Stimulated activated CD8-positive, alpha-beta memory T cell treated with anti-CD3 and anti-CD28 coated beads, Interleukin-15, amount 100 ng/mL, for 24 hours (primary cell): ENCODE measurements around the gene HPRT1.

Experiments used
- DNase-seq: peaks from one replicate; pipeline ENCODE4 v3.0.0-alpha.2; 2020; ENCODE audit warnings: low read depth

Gene HPRT1

DNA sequence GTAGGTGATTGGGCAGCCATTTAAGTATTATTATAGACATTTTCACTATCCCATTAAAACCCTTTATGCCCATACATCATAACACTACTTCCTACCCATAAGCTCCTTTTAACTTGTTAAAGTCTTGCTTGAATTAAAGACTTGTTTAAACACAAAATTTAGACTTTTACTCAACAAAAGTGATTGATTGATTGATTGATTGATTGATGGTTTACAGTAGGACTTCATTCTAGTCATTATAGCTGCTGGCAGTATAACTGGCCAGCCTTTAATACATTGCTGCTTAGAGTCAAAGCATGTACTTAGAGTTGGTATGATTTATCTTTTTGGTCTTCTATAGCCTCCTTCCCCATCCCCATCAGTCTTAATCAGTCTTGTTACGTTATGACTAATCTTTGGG is 16.3 kb downstream of the HPRT1 start:
- DNase-seq: no peak

DNA sequence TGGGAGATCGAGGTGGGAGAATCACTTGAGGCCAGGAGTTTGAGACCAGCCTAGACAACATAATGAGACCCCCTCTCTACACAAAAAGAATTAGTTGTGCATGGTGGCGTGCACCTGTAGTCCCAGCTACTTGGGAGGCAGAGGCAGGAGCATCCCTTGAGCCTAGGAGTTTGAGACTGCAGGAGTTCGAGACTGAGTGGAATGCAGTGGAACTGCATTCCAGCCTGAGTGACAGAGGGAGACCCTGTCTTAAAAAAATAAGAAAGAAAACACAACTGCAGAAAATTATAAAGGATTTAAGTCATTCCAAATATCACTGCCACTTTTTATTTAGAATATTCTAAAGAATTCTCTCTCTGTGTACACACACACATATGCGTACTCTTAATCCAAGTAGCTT is 18.4 kb downstream of the HPRT1 start:
- no peak for DNase-seq

DNA sequence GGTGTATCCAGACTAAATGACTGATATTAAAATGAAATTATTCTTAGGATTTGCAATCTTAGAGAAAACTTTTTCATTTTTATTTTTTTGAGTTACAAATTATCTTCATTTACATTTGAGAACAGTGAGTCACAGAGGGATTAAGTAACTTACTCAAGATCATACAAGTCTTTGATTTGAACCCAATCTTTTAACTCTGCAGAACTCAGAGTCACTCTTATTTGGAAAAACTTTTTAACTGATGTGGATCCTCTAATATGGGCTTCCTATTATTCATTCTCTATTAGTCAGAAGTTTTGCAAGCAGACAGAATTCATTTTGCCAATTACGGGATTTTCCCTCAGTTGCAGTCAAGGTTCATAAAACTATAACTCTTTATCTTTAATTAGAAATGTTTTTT is 20.1 kb downstream of the HPRT1 start:
- no peak for DNase-seq

DNA sequence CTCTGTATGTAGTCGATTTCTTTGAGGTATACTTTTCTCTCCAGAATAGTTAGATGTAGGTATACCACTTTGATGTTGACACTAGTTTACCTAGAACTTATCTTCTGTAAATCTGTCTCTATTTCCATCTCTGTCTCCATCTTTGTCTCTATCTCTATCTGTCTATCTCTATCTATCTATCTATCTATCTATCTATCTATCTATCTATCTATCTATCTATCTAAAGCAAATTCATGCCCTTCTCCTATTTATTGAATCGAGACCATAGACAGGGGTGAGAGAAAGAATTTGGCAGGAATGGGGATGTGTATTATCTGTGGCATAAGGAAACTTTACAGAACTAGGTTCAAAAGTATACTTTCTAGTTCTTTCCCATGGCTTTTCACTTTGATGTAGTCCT is 21.4 kb downstream of the HPRT1 start:
- no peak for DNase-seq

DNA sequence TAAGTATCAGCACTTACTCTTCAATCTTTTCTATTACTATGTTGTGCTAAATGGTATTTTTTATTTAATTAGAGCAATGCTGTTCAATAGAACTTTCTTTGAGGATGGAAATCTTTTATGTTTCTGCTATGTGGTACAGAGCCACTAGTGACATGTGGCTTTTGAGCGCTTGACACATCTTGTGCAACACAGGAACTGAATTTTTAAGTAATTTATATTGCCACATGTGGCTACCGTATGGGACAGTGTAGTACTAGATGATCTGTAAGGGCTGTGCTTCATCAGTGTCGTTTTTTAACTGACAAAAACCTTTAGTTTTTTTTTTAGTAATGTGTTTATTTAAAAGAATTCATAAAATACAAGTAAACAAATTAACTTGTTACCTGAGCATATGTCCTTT is 22.4 kb downstream of the HPRT1 start:
- DNase-seq: no peak

DNA sequence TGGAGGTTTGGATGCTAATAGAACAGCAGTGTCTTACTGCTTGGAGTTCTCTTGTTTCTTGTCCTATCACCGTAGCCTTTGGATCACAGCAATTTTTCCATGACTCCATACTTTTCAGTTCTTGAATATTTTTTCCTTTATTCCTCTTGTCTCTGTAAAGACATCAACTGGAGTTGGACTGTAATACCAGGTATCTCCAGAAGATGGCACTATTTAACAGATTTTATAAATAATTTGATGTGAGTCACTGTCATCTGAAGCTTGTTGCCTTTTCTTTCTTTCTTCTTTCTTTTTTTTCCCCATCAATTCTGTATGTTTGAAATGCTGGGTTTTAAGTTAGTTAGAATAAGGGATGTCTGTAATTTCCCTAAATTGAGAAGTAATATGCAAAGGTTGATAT is 24.1 kb downstream of the HPRT1 start:
- no peak for DNase-seq

DNA sequence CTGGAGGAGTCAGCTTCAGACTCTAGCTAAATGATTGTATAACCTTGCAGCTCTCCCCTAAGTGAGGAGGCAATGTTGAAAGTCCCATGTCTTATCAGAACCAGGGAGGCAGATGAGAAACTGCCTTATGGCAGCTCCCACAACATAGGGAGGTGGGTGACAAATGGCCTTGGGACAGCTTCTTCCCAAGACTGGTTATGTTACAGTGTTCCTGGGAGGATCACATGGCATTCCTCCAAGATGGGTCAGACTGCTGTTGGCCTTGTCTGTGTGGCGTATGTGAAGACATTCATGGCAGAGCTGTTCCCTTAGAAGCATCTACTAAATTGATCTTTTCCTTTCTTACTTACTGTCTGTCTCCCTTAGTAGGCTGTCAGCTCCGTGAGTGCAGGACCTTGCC is 42.0 kb downstream of the HPRT1 start:
- DNase-seq: no peak

DNA sequence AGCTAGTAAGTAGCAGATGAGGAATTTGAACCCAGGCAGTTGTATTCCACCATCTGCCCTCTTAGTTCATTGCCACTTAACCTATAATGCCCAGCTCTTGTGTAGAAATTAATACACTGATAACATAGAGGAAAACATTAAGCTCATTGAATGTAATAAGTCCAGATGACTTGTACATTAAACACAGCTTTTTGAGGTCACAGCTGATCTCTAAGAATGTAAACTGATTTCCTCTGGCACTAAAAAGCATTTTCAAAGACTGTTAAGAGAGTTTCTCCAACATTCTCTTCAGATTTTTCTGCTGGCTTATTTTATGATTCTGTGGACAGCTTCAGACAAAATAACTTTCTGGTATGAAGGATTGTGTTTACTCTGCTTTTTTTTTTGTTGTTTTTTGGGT is 42.7 kb downstream of the HPRT1 start:
- DNase-seq: no peak

DNA sequence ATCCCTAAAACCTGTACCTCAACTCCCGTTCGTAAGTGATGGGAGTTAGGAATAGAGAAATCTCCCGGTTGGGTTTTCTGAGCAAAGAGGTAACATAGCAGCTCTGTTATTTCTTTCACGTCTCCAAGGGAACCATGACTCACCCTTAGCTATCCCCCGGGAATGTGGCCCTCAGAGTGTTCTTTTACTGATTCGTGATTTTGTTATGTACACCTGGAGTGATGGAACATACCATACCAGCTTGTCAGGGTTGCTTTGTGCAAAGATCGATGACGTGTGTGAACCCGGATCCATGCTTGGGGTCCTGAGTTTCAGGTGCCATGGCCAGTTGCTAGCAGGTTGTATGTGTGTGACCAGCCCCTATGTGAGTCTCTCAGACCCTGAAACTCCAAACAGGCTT is 52.6 kb downstream of the HPRT1 start:
- no peak for DNase-seq

DNA sequence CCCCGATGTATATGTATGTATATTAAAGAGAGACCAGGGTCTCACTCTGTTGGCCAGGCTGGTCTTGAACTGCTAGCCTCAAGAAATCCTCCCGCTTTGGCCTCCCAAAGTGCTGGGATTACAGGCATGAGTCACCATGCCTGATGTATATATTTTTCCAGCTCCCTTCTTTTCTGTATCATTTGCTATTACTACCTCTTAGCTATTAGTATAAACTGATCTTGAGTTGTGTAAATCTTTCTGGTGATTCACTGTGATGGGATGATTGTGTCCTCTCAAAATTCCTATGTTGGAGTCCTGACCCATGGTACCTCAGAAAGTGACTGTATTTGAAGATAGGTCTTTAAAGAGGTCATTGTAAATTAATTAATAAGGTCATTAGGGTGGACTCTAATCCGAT is 53.1 kb downstream of the HPRT1 start:
- no peak for DNase-seq

DNA sequence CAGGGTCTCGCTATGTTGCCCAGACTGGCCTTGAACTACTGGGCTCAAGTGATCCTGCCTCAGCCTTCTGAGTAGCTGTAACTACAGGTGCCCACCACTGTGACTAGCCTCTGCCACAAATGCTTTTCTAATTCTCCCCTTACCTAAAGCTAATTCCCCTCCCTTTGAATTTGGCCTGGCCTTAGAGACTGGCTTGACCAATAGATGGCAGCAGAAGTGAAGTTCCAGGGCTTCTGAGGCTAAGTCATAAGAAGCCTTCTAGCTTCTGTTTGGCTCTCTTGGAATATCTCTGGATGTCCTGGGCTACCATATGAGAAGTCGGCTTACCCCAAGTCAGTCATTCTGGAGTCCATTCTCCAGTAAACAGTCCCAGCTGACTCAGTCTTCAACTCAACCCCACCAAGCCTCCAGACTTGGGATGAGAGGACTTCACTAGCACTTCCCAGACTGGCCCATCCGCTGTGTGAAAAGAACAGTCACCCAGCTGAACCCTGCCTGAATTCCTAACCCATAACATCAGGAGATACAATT is 61.0 kb downstream of the HPRT1 start:
- DNase-seq: no peak

DNA sequence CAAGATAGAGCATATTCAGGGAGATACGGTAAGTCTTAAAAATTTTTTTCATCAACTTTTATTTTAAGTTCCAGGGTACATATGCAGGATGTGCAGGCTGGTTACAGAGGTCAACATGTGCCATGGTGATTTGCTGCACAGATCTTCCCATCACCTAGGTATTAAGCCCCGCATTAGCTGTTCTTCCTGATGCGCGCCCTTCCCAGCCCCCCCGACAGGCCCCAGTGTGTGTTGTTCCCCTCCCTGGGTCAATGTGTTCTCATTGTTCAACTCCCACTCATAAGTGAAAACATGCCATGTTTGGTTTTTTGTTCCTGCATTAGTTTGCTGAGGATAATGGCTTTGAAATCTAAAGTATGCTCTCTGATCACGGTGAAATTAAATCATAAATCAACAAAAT is 64.2 kb downstream of the HPRT1 start:
- no peak for DNase-seq

DNA sequence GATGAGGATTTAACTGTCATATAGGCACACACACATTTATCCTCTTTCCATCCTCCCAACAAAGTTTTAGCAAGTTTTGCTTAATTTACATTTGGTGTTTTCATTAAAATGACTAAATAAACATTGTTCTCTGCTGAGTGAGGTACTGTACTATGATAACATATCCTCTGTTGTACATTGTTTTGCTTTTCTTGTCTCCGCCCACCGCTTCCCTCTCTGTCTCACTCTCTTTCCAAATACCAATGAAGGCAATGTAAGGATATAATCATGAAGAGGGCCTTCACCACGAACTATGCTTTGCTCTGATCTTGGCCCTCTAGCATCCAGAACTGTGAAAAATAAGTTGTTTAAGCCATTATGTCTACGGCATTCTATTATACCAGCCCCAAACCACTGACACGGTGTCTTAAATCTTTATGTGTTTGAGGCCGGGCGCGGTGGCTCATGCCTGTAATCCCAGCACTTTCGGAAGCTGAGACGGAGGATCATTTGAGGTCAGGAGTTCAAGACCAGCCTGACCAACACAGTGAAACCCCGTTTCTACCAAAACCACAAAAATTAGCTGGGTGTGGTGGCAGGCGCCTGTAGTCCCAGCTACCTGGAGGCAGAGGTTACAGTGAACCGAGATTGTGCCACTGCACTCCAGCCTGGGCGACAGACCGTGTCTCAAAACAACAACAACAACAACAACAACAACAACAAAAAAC is 65.3 kb downstream of the HPRT1 start:
- DNase-seq: no peak

DNA sequence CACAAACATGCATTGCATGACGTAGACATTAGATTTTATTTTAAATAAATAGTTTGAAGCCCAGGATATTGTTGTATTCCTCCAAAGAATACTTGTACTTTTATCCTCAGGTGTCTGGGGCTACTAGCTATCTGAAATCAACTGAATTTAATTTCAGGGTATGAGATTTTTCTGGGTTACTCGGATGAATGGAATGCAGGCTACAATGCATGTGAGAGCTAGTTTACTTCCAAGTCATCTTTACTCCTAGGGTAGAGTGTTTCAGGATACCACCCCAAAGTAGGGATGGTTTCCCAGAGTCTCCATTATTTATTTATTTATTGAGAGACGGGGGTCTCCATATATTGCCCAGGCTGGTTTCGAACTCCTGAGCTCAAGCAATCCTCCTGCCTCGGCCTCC is 66.4 kb downstream of the HPRT1 start:
- DNase-seq: no peak

DNA sequence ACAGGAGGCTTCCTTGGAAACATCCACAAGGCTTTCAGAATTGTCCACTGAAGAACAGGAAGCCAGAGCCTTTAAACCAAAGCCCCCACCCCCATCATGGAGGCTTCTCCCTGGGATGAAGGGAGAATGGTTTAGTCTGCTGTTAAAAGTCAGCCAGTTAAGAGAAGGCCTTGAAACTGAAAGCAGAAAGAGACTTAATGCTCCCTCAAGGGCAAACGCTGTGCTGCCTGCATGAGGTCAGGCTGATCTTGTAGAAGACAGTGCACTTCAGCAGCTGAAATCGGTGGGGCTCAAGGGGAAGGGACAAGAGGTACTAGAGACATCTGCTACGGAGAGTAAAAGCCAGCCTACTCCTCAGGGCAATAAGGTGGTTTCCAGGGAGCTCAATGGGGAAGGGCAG is 69.0 kb downstream of the HPRT1 start:
- DNase-seq: no peak

DNA sequence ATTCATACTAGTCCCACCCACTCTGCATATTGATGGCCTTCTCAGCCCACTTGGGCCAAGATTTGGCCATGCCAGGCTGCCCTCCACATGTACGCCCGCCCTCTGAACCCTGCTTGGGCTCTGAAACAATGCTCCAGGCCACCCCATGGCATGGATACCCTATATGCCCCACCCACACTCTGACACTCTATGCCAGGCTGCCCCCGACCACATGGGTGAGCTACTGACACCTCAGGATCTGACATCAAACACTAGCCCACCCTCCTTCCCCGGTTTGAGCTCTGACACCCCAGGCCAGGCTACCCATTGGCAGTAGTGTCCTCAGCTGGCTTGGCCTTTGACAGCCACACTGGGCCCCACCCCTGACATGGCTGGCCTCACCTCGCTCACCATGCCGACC is 69.5 kb downstream of the HPRT1 start:
- DNase-seq: no peak

DNA sequence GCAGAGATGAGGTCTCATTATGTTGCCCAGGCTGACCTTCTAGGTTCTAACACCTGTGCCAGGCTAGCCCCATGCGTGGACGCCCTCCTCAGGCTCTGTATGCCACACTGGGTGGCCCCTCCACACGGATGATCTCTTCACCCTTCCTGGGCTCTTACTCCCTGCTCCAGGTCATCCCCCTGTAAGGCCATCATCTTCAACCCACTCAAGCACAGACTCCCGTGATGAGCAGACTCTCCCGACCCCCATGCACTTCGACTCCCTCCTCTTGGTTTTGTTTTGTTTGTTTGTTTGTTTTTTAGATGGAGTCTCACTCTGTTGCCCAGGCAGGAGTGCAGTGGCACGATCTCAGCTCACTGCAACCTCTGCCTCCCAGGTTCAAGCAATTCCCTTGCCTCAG is 70.9 kb downstream of the HPRT1 start:
- no peak for DNase-seq

DNA sequence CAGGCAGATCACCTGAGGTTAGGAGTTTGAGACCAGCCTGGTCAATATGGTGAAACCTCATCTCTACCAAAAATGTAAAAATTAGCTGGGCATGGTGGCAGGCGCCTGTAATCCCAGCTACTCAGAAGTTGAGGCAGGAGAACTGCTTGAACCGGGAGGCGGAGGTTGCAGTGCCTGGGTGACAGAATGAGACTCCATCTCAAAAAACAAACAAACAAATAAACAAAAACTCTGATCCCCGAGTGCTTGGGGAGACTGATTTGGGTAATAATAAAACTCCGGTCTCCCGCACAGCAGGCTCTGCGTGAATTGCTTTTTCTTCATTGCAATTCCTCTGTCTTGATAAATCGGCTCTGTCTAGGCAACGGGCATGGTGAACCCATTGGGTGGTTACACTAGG is 73.4 kb downstream of the HPRT1 start:
- DNase-seq: no peak

DNA sequence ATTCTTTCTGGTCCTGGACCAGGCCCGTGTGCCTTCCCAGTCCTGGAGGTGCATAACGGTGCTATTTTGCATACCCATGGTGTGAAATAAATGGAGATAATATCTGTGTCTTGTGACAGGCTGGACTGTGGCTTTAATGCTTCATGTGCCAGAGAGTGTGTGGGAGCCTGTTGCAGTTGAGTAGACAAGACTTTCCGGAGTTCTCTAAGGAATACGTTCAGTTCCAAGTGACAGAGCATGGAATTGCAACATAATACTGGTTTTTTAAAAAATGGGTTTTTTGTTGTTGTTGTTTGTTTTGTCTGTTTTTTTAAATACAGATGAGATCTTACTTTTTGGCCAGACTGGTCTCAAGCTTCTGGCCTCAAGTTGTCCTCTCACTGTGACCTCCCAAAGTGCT is 74.0 kb downstream of the HPRT1 start:
- DNase-seq: no peak

DNA sequence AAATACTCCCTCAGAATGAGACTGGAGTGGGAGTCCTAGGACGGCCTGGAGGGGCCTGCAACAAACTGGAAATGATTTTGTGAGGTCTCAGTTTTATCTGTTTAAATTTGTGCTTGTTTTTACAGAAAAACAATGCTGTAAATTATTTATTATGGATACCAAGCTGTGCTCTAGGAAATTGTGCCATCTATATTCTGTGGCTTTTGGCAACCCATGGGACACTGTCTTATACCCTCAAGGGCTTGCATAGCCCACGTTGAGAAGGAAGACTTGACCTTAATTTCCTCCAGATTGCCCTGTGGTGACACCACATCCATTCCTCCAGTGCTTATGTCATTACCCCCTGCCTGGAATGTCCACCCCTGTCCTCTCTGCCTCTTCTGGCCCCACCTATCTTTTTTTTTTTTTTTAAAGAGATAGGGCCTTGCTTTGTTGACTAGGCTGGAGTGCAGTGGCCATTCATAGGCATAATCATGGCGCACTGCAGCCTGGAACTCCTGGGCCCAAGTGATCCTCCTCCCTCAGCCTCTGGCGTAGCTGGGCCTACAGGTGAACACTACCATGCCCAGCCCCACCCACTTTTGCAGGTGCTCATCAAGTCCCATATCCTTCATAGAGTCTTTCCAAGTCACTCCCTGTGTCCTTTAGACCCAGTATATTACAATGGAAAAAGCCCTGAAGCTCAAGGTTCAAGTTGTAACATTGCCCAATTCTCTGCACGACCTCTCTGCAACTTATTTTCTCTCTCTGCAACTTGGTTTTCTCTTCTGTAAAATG is 77.4 kb downstream of the HPRT1 start:
- no peak for DNase-seq

DNA sequence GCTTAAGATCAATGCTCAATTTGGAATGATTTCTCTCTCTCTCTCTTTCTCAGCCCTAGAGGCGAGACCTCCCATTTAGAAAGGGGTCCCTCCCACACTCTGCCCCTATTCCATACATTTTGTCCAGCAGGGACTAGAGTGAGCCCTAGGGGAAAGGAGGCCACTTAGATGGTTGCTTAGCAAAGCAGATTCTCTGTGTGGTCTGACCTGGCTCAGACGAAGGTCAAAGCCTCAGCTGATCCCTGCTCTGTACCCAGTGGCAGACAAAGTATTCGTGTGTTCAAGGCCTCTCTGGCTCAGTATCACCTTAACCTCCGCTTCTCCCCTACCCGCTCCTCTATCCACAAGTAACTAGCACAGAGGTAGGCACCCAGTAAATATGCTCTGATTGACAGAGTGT is 78.4 kb downstream of the HPRT1 start:
- DNase-seq: no peak

DNA sequence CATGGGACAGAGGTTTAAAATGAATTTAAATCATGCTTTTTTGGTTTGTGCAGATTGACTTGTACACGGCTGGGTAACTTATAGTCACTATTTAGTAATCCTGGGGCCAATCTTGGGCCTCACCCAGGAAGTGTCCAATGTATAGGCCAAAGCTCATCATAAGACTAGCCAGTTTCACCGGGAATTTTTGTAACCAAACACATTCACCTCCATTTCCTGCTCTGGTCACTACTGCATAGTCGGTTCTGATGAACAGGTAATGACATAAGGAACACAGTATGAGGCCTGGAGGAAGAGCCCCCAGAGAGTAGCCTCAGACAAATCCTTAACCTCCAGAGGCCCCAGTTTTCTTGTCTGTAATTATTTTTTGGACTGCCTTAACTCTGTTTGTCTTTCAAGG is 81.9 kb downstream of the HPRT1 start:
- no peak for DNase-seq

DNA sequence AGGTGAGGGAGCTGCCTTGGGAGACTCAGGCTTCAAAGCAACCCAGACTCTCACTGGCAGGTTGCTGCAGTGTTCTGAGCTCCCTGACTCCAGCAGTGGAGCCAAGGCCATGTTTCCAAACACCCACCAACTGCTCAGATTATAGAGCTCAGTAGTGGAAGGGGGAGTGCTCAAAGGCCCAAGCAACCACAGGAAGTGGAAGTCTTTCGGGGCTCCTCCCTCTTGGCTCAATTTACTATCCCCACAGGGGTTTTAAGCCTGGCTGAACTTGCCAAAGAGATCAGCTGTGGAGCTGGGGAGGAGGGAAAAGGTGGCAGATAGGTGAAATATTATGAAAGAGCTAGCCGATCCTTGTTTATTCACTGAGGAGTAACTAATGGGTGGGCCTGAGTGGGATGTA is 82.5 kb downstream of the HPRT1 start:
- DNase-seq: no peak

DNA sequence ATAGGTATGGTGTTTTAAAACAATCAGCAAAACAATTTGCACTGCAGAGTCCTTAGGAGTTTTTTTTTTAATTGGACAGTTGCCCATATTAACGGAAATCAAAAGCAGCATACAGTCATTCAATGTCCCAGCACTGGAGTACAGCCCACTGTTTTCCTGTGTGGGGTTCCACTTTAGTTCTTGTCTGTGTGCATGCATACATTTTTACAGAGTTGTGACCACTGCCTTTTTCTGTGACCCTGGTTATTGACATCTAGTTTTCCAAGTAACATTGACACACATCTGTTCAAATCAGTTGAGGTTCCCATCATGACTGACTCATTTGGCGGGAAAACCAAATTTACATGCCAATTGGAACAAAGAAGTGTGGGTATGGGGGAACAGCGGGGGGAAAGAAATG is 83.3 kb downstream of the HPRT1 start:
- DNase-seq: no peak
